Osteoblast (primary cell): ENCODE data around the gene SBNO1. TPM values are rescaled to one million over a fixed set of nuclear protein-coding genes. Genes with fewer than 3 reads are reported as not detected.
"Not testable (repeated sequence)": the region's sequence is repeated elsewhere in the genome, so short reads cannot be mapped to it uniquely, and the experiment has no call there.

ENCODE experiments used
- DNase-seq: peaks from one replicate; pipeline ENCODE4 v3.0.0; 2011; ENCODE audit warnings: low spot score, mixed read lengths; ENCODE audit not compliant: insufficient read length; ENCODE audit errors: missing footprints
- H2AFZ ChIP-seq: 2 replicates; pipeline ENCODE4 v1.6.0; 2011; ENCODE audit warnings: mild to moderate bottlenecking, low read length
- H3K27ac ChIP-seq: 2 replicates; pipeline ENCODE4 v1.5.1; 2011; ENCODE audit warnings: mild to moderate bottlenecking, low read depth, low read length, moderate library complexity
- H3K27me3 ChIP-seq: 2 replicates; pipeline ENCODE4 v1.6.0; 2012; ENCODE audit warnings: mild to moderate bottlenecking, control low read depth, inconsistent platforms, low read length, moderate library complexity; ENCODE audit not compliant: insufficient read depth
- H3K36me3 ChIP-seq: 2 replicates; pipeline ENCODE4 v1.5.1; 2011; ENCODE audit warnings: mild to moderate bottlenecking, low read length, control low read depth, moderate library complexity; ENCODE audit not compliant: insufficient read depth
- H3K4me1 ChIP-seq: 2 replicates; pipeline ENCODE4 v1.5.1; 2011; ENCODE audit warnings: mild to moderate bottlenecking, low read length, control low read depth, moderate library complexity; ENCODE audit not compliant: insufficient read depth
- H3K4me2 ChIP-seq: 2 replicates; pipeline ENCODE4 v1.6.0; 2011; ENCODE audit warnings: mild to moderate bottlenecking, low read length; ENCODE audit not compliant: insufficient read depth
- H3K4me3 ChIP-seq: fragments of 200-600 bp; sonication (generic); 3 replicates; pipeline ENCODE4 v1.5.1; 2012; ENCODE audit warnings: mild to moderate bottlenecking, low read length, inconsistent platforms; ENCODE audit not compliant: insufficient read depth
- H3K79me2 ChIP-seq: 2 replicates; pipeline ENCODE4 v1.6.0; 2012; ENCODE audit warnings: mild to moderate bottlenecking, low read length, control low read depth, inconsistent platforms; ENCODE audit not compliant: insufficient read depth
- H3K9me3 ChIP-seq: 2 replicates; pipeline ENCODE4 v1.5.1; 2011; ENCODE audit warnings: low read depth, low read length, control low read depth
- H4K20me1 ChIP-seq: 2 replicates; pipeline ENCODE4 v1.6.0; 2012; ENCODE audit warnings: mild to moderate bottlenecking, low read length, control low read depth; ENCODE audit not compliant: insufficient read depth
- CTCF ChIP-seq: IDR thresholded peaks from 2 replicates; pipeline ENCODE4 v1.5.1; 2011; ENCODE audit warnings: mild to moderate bottlenecking, low read depth, low read length, moderate library complexity; ENCODE audit errors: extremely low read depth
- total RNA-seq: library from RNA; depleted of rRNA; stranded (reverse); fragments of >200 nt; gene quantifications from 2 replicates; pipeline ENCODE4 v1.2.3, GENCODE V29; 2012

Gene SBNO1
- total RNA-seq, 1 donor, result 30.4 TPM

GRCh38 chr12:123251403-123252076, 113.1 kb downstream of the SBNO1 start:
- Histone ChIP-seq H3K27ac (no peak overlapping the region), H3K79me2 (peaks cover 62% of the 10 kb centered on the region), H3K4me2 (no peak overlapping the region), H3K9me3 (no peaks in the 10 kb centered on the region), H4K20me1 (peaks cover 8% of the 10 kb centered on the region), H3K36me3 (peaks cover 27% of the 10 kb centered on the region), H3K4me1 (no peaks in the 10 kb centered on the region), H3K4me3 (no peak overlapping the region), H2AFZ (no peak overlapping the region), H3K27me3 (no peaks in the 10 kb centered on the region)
- no peak for DNase-seq
- no peak for TF ChIP-seq CTCF

GRCh38 chr12:123250471-123251383, 113.9 kb downstream of the SBNO1 start:
- no peak overlapping the region for H3K4me2 ChIP-seq
- no peak for TF ChIP-seq CTCF
- peaks cover 68% of the 10 kb centered on the region for H3K79me2 ChIP-seq
- peaks cover 3% of the 10 kb centered on the region for H4K20me1 ChIP-seq
- no peak overlapping the region for H2AFZ ChIP-seq
- no peak overlapping the region for H3K4me3 ChIP-seq
- peak; percentile 34 for DNase-seq
- peaks cover 20% of the 10 kb centered on the region for H3K36me3 ChIP-seq
- no peaks in the 10 kb centered on the region for H3K9me3 ChIP-seq
- H3K4me1 ChIP-seq, result no peaks in the 10 kb centered on the region
- no peak overlapping the region for H3K27ac ChIP-seq
- no peaks in the 10 kb centered on the region for H3K27me3 ChIP-seq

GRCh38 chr12:123248996-123249741, 115.5 kb downstream of the SBNO1 start:
- DNase-seq, H3K4me3 ChIP-seq, H3K27ac ChIP-seq, H3K9me3 ChIP-seq, H3K4me1 ChIP-seq, H2AFZ ChIP-seq, H4K20me1 ChIP-seq, H3K4me2 ChIP-seq, H3K36me3 ChIP-seq, H3K27me3 ChIP-seq: not testable (repeated sequence)
- peaks cover 72% of the 10 kb centered on the region for H3K79me2 ChIP-seq

GRCh38 chr12:123248129-123248528, 116.5 kb downstream of the SBNO1 start:
- H3K4me1 ChIP-seq, H4K20me1 ChIP-seq, H3K4me2 ChIP-seq, H2AFZ ChIP-seq, H3K9me3 ChIP-seq, H3K4me3 ChIP-seq, H3K27me3 ChIP-seq, H3K27ac ChIP-seq, H3K36me3 ChIP-seq, DNase-seq: not testable (repeated sequence)
- peaks cover 64% of the 10 kb centered on the region for H3K79me2 ChIP-seq
